Measurements from ENCODE around the gene SEZ6L.

DNA sequence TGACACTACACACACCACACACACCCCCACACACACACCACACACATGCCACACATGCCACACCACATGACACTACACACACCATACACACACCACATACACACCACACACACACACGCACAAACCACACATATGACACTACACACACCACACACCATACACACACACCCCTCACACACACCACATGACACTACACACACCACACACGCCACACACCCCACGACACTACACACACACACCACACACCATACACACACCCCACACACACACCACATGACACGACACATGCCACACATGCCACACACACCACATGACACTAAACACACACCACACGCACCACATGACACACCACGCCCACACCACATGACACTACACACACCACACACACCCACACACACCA, 158.0 kb downstream of the SEZ6L start:
- TF ChIP-seq, protein P1, sequence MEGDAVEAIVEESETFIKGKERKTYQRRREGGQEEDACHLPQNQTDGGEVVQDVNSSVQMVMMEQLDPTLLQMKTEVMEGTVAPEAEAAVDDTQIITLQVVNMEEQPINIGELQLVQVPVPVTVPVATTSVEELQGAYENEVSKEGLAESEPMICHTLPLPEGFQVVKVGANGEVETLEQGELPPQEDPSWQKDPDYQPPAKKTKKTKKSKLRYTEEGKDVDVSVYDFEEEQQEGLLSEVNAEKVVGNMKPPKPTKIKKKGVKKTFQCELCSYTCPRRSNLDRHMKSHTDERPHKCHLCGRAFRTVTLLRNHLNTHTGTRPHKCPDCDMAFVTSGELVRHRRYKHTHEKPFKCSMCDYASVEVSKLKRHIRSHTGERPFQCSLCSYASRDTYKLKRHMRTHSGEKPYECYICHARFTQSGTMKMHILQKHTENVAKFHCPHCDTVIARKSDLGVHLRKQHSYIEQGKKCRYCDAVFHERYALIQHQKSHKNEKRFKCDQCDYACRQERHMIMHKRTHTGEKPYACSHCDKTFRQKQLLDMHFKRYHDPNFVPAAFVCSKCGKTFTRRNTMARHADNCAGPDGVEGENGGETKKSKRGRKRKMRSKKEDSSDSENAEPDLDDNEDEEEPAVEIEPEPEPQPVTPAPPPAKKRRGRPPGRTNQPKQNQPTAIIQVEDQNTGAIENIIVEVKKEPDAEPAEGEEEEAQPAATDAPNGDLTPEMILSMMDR (IDR thresholded peaks at IDR 0.05) = no peak
- TF ChIP-seq EP300 (IDR thresholded peaks at IDR 0.05) = no peak
- TF ChIP-seq POLR2A (IDR thresholded peaks at IDR 0.05) = no peak

Measured in ovary (tissue), 3 donors.